Testis (tissue), 2 donors: Measurements from ENCODE around the gene RHCE.

ENCODE experiments used
- POLR2A ChIP-seq: fragments of 450-650 bp; IDR thresholded peaks from one replicate; pipeline ENCODE4 v1.6.1; 2017; ENCODE audit warnings: antibody characterized with exemption, mild to moderate bottlenecking, moderate library complexity
- TF ChIP-seq, protein P1 (sequence below), 3 experiments: fragments of 450-650 bp in 2 of 3; fragments of 200-600 bp in 1 of 3; sonication (generic) in 1 of 3; IDR thresholded peaks; one replicate each; pipeline ENCODE4 v1.5.1; 2016 to 2019; ENCODE audit warnings: antibody characterized with exemption in 3 of 3, mild to moderate bottlenecking in 2 of 3, moderate library complexity in 1 of 3

DNA sequence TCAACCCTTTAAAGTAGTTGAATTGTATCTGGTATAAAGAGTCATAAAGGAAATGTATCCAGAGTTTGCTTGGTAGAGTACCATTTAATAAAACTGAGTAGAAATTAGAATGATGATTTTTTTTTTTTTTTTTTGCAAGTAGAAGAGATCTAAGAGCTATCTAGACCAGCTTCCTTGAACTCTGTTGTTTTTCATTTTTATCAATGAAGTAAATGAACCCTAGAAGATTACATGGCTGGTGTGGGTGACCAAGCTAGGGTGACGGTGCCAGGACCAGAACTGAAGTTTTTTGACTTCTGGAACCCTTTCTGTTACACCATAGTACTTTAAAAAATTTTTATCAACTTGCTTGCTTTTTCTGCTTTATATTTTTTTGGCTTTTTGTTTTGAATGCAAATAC, 47.0 kb upstream of the RHCE start:
- TF ChIP-seq POLR2A, result no peak
- TF ChIP-seq, protein P1, sequence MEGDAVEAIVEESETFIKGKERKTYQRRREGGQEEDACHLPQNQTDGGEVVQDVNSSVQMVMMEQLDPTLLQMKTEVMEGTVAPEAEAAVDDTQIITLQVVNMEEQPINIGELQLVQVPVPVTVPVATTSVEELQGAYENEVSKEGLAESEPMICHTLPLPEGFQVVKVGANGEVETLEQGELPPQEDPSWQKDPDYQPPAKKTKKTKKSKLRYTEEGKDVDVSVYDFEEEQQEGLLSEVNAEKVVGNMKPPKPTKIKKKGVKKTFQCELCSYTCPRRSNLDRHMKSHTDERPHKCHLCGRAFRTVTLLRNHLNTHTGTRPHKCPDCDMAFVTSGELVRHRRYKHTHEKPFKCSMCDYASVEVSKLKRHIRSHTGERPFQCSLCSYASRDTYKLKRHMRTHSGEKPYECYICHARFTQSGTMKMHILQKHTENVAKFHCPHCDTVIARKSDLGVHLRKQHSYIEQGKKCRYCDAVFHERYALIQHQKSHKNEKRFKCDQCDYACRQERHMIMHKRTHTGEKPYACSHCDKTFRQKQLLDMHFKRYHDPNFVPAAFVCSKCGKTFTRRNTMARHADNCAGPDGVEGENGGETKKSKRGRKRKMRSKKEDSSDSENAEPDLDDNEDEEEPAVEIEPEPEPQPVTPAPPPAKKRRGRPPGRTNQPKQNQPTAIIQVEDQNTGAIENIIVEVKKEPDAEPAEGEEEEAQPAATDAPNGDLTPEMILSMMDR (IDR thresholded peaks at IDR 0.05), result no peak
